Left ventricle myocardium inferior (tissue), 1 donor: ENCODE results near the gene BUD31. TPM values are rescaled to one million over a fixed set of nuclear protein-coding genes. Genes with fewer than 3 reads are reported as not detected.

Experiments
- DNase-seq: peaks from one replicate; pipeline ENCODE4 v3.0.0-alpha.2; 2020
- H3K27ac ChIP-seq: fragments of 200-600 bp; replicated peaks from 2 replicates; pipeline ENCODE4 v1.8.0; 2021
- H3K27me3 ChIP-seq: fragments of 200-600 bp; 2 replicates; pipeline ENCODE4 v1.8.0; 2021; ENCODE audit warnings: low read depth
- H3K36me3 ChIP-seq: fragments of 200-600 bp; 2 replicates; pipeline ENCODE4 v1.8.0; 2021
- H3K4me1 ChIP-seq: fragments of 200-600 bp; 2 replicates; pipeline ENCODE4 v1.8.0; 2021
- H3K4me3 ChIP-seq: fragments of 200-600 bp; 2 replicates; pipeline ENCODE4 v1.8.0; 2021; ENCODE audit warnings: mild to moderate bottlenecking, moderate library complexity
- H3K9me3 ChIP-seq: fragments of 200-600 bp; replicated peaks from 2 replicates; pipeline ENCODE4 v1.8.0; 2021
- intact Hi-C: fragments of 100-400 bp; cut with micrococcal nuclease; formaldehyde crosslinking; loops from one replicate; pipeline ENCODE4 v1.11.0; 2022
- total RNA-seq: library from RNA; stranded (reverse); fragmentation: NEBNext Ultra II Directional; extraction: Animal tissue kit (Norgen Biotek cat#: 25700); gene quantifications from one replicate; pipeline ENCODE4 v1.2.1, GENCODE V29; 2021
- TF ChIP-seq, protein P1 (sequence below): fragments of 200-600 bp; IDR thresholded peaks from 2 replicates; pipeline ENCODE4 v1.8.0; 2021; ENCODE audit warnings: antibody characterized with exemption, mild to moderate bottlenecking, borderline replicate concordance
- donor health status: DM: no; HTN: yes; CAD: no; lungs with severe emphysema.

The BUD31 gene
- total RNA-seq, 1 donor from 2014 or later: 43.9 TPM

DNA sequence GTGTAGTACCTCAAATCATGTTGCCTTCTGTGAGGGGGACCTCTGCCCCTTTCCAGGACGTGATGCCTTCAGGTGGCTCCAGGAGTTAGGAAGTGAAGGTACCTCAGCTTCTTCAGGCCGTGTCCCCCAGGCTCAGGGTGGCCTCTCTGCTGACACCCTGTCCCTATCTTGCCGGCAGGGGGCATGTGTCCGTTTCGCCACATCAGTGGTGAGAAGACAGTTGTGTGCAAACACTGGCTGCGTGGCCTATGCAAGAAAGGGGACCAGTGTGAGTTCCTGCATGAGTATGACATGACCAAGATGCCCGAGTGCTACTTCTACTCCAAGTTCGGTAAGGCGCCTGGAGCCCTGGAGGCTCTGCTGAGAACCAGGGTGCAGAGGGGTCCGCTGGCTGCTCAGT is 39.2 kb downstream of the BUD31 start:
- H3K36me3 ChIP-seq: peaks cover 91% of the 10 kb centered on the region
- no peak overlapping the region for H3K4me3 ChIP-seq
- TF ChIP-seq, protein P1, sequence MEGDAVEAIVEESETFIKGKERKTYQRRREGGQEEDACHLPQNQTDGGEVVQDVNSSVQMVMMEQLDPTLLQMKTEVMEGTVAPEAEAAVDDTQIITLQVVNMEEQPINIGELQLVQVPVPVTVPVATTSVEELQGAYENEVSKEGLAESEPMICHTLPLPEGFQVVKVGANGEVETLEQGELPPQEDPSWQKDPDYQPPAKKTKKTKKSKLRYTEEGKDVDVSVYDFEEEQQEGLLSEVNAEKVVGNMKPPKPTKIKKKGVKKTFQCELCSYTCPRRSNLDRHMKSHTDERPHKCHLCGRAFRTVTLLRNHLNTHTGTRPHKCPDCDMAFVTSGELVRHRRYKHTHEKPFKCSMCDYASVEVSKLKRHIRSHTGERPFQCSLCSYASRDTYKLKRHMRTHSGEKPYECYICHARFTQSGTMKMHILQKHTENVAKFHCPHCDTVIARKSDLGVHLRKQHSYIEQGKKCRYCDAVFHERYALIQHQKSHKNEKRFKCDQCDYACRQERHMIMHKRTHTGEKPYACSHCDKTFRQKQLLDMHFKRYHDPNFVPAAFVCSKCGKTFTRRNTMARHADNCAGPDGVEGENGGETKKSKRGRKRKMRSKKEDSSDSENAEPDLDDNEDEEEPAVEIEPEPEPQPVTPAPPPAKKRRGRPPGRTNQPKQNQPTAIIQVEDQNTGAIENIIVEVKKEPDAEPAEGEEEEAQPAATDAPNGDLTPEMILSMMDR: no peak
- intact Hi-C loops: no loop called here
- H3K4me1 ChIP-seq: peaks cover 24% of the 10 kb centered on the region
- DNase-seq: no peak
- no peaks in the 10 kb centered on the region for H3K9me3 ChIP-seq
- no peak overlapping the region for H3K27ac ChIP-seq
- H3K27me3 ChIP-seq: no peaks in the 10 kb centered on the region

GRCh38 chr7:99448855-99449254 is 40.1 kb downstream of the BUD31 start:
- Histone ChIP-seq H3K27ac (no peak overlapping the region), H3K27me3 (no peaks in the 10 kb centered on the region), H3K9me3 (no peaks in the 10 kb centered on the region), H3K36me3 (peaks cover 88% of the 10 kb centered on the region), H3K4me3 (no peak overlapping the region), H3K4me1 (peaks cover 24% of the 10 kb centered on the region)
- TF ChIP-seq, protein P1: no peak
- intact Hi-C loops: no loop called here
- no peak for DNase-seq

DNA sequence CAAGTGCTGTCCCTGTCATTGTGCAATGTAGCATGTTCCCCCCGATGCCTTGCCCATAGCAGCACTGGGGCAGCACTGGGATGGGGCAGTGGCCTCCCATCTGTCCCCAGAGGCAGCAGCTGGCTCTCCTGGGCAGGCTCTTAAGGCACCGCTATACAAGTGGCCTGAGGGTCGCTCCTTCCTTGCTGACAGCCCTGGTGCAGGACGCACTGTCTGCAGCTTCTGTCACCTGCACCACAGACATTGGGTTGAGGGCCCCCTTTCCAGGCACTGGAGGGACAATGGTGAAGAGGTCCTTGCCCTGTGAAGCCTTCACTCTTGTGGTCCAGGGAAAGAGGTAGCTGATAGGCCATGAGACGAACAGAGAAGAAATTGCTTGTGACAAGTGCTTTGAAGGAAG is 40.6 kb downstream of the BUD31 start:
- TF ChIP-seq, protein P1: no peak
- Histone ChIP-seq H3K36me3 (peaks cover 87% of the 10 kb centered on the region), H3K9me3 (no peaks in the 10 kb centered on the region), H3K4me1 (peaks cover 24% of the 10 kb centered on the region), H3K27me3 (no peaks in the 10 kb centered on the region), H3K27ac (no peak overlapping the region), H3K4me3 (no peak overlapping the region)
- intact Hi-C loops: no loop called here
- DNase-seq: no peak

GRCh38 chr7:99451936-99452335 is 43.2 kb downstream of the BUD31 start:
- DNase-seq: peak; percentile 38
- intact Hi-C loops: no loop called here

GRCh38 chr7:99452541-99452940 is 43.8 kb downstream of the BUD31 start:
- peaks cover 95% of the 10 kb centered on the region for H3K36me3 ChIP-seq
- H3K27me3 ChIP-seq: no peaks in the 10 kb centered on the region
- intact Hi-C loops: no loop called here
- peak overlapping the region; percentile 60 for H3K27ac ChIP-seq
- TF ChIP-seq, protein P1: no peak
- peaks cover 24% of the 10 kb centered on the region for H3K4me1 ChIP-seq
- no peak for DNase-seq
- H3K4me3 ChIP-seq: no peak overlapping the region
- no peaks in the 10 kb centered on the region for H3K9me3 ChIP-seq

More at GRCh38 chr7:99451936-99452335, 43.2 kb downstream of the BUD31 start:
- Histone ChIP-seq H3K27ac (peak overlapping the region; percentile 60), H3K36me3 (peaks cover 91% of the 10 kb centered on the region), H3K4me3 (no peak overlapping the region), H3K9me3 (no peaks in the 10 kb centered on the region), H3K27me3 (no peaks in the 10 kb centered on the region), H3K4me1 (peaks cover 24% of the 10 kb centered on the region)
- TF ChIP-seq, protein P1: no peak
